Aorta (tissue), 5 donors: ENCODE results near the gene C10orf143. TPM values are rescaled to one million over a fixed set of nuclear protein-coding genes. Genes with fewer than 3 reads are reported as not detected.
"Not testable (repeated sequence)": the region's sequence is repeated elsewhere in the genome, so short reads cannot be mapped to it uniquely, and the experiment has no call there.

Source experiments
- ATAC-seq: fragments of 200-7000 bp; cut with Tn5 transposase; one replicate; pipeline ENCODE4 v1.9.1; 2022; ENCODE audit warnings: moderate library complexity; ENCODE audit not compliant: low FRiP score
- DNase-seq, 2 donors: peaks; one replicate each; pipeline ENCODE4 v3.0.0-alpha.2; 2020
- H3K27ac ChIP-seq, 2 donors: one replicate each; pipeline ENCODE4 v1.5.1; 2013; ENCODE audit warnings: low read length in 2 of 2, mild to moderate bottlenecking in 2 of 2, moderate library complexity in 2 of 2, control low read depth in 1 of 2, inconsistent platforms in 1 of 2, low read depth in 1 of 2
- H3K27me3 ChIP-seq, 2 donors: one replicate each; pipeline ENCODE4 v1.6.1; 2013; ENCODE audit warnings: control low read depth in 1 of 2, low read length in 1 of 2, mild to moderate bottlenecking in 1 of 2, moderate library complexity in 1 of 2; ENCODE audit not compliant: insufficient read depth in 2 of 2, control insufficient read depth in 1 of 2
- H3K36me3 ChIP-seq, 2 donors: one replicate each; pipeline ENCODE4 v1.6.1; 2013; ENCODE audit warnings: control low read depth in 1 of 2, low read length in 1 of 2, mild to moderate bottlenecking in 1 of 2; ENCODE audit not compliant: insufficient read depth in 2 of 2, control insufficient read depth in 1 of 2
- H3K4me1 ChIP-seq, 2 donors: one replicate each; pipeline ENCODE4 v1.6.1; 2013; ENCODE audit warnings: low read length in 2 of 2, control low read depth in 1 of 2, mild to moderate bottlenecking in 1 of 2, moderate library complexity in 1 of 2; ENCODE audit not compliant: insufficient read depth in 2 of 2, control insufficient read depth in 1 of 2
- H3K4me3 ChIP-seq, 2 donors: one replicate each; pipeline ENCODE4 v1.5.1; 2013; ENCODE audit warnings: low read length in 2 of 2, control low read depth in 1 of 2, mild to moderate bottlenecking in 1 of 2
- H3K9me3 ChIP-seq: one replicate; pipeline ENCODE4 v1.6.1; 2013; ENCODE audit warnings: mild to moderate bottlenecking, low read length; ENCODE audit not compliant: control insufficient read depth
- WGBS, 2 donors: extraction: QIAGEN DNeasy Blood & Tissue Kit; methylation state at CpG; one replicate each; pipeline ENCODE4 v1.1.7; 2013; 5-methylcytosine and 5-hydroxymethylcytosine counted together
- intact Hi-C, 2 donors: fragments of 100-400 bp; cut with DNase I; formaldehyde crosslinking; loops; one replicate each; pipeline versions ENCODE4 v1.14.2 to v1.15.0; 2022
- polyA plus RNA-seq, 2 donors: library from polyadenylated mRNA; stranded (reverse); fragments of 200-250 nt; gene quantifications; one replicate each; pipeline ENCODE4 v1.2.3, GENCODE V29; 2013
- total RNA-seq, 2 donors: library from RNA; stranded (reverse); fragmentation: NEBNext Ultra II Directional; extraction: Animal tissue kit (Norgen Biotek cat#: 25700); gene quantifications; one replicate each; pipeline ENCODE4 v1.2.1, GENCODE V29; 2021
- donor health status: healthy with polysubstance abuse.
- donor health status: Bipolar disorder and iron deficiency.
- donor health status: DM: no; HTN: no; CAD: no.
- donor health status: DM: no; HTN: no; CAD: no.
- donor health status: DM: yes; HTN: yes; CAD: no.

C10orf143 gene
- total and polyA plus RNA-seq, 4 donors: 1.9 to 7.5 (median 5.0) TPM

GRCh38 chr10:130121486-130122079 lies 11.0 kb upstream of the C10orf143 start:
- no peak for ATAC-seq
- DNase-seq: no peak
- no peaks in the 10 kb centered on the region for H3K9me3 ChIP-seq
- H3K36me3 ChIP-seq: no peaks in the 10 kb centered on the region
- H3K4me3 ChIP-seq: no peak overlapping the region
- 56 to 63% methylated on average over 13 of the region's 13 CpGs for WGBS, 2 donors
- no peak overlapping the region for H3K27ac ChIP-seq
- intact Hi-C loops: no loop called here
- no peaks in the 10 kb centered on the region for H3K4me1 ChIP-seq
- no peaks in the 10 kb centered on the region for H3K27me3 ChIP-seq

- H3K4me1 ChIP-seq, H3K27ac ChIP-seq, ATAC-seq, intact Hi-C loops, H3K27me3 ChIP-seq, DNase-seq, H3K9me3 ChIP-seq, H3K36me3 ChIP-seq, H3K4me3 ChIP-seq: not testable (repeated sequence)
- 48 to 54% methylated on average over 5 to 6 of the region's 6 CpGs for WGBS, 2 donors
Measured at GRCh38 chr10:130117535-130117934, 6.9 kb upstream of the C10orf143 start.

- WGBS, 2 donors: 98 to 100% methylated on average over 4 of the region's 4 CpGs
- H3K4me3 ChIP-seq, H3K9me3 ChIP-seq, ATAC-seq, H3K27ac ChIP-seq, DNase-seq, H3K27me3 ChIP-seq, intact Hi-C loops, H3K36me3 ChIP-seq, H3K4me1 ChIP-seq: not testable (repeated sequence)
Measured at GRCh38 chr10:130116942-130117341, 6.3 kb upstream of the C10orf143 start.

- DNase-seq (no peak), ATAC-seq (no peak)
- no peak overlapping the region for H3K27ac ChIP-seq
- no peak overlapping the region for H3K4me3 ChIP-seq
- WGBS, 2 donors: 95 to 99% methylated on average over 3 of the region's 3 CpGs
- H3K27me3 ChIP-seq: no peaks in the 10 kb centered on the region
- intact Hi-C loops: loop anchor here in 1 of 2 donors (5.0 kb wide), 1 partner anchor 151 kb away; the partner anchor contains the start of gene EBF3
- no peaks in the 10 kb centered on the region for H3K36me3 ChIP-seq
- no peaks in the 10 kb centered on the region for H3K9me3 ChIP-seq
- peaks cover 0 to 4% of the 10 kb centered on the region in 2 donors for H3K4me1 ChIP-seq
Measured at GRCh38 chr10:130112821-130113220, 2.2 kb upstream of the C10orf143 start.

GRCh38 chr10:130111852-130112180 lies 1.2 kb upstream of the C10orf143 start:
- Histone ChIP-seq H3K27me3 (no peaks in the 10 kb centered on the region), H3K4me3 (peak overlapping the region; percentile 16 to 55), H3K27ac (peak overlapping the region in 1 of 2 donors; percentile 50), H3K36me3 (no peaks in the 10 kb centered on the region), H3K4me1 (peaks cover 0 to 4% of the 10 kb centered on the region in 2 donors), H3K9me3 (no peaks in the 10 kb centered on the region)
- DNase-seq (no peak), ATAC-seq (no peak)
- 76 to 77% methylated on average over 6 of the region's 6 CpGs for WGBS, 2 donors
- intact Hi-C loops: loop anchor here (1.0 to 5.0 kb wide), 2 partner anchors 24 to 150 kb away; partner anchors contain the start of genes GLRX3 (in 2 of the 2) and EBF3 (in 1 of the 2)

GRCh38 chr10:130111113-130111851 lies 652 bp upstream of the C10orf143 start:
- Histone ChIP-seq H3K36me3 (no peaks in the 10 kb centered on the region), H3K9me3 (no peaks in the 10 kb centered on the region), H3K27ac (peak overlapping the region in 1 of 2 donors; percentile 50), H3K4me3 (peak overlapping the region; percentile 42 to 55), H3K4me1 (peaks cover 0 to 4% of the 10 kb centered on the region in 2 donors), H3K27me3 (no peaks in the 10 kb centered on the region)
- DNase-seq: peak; percentile 97 to 98
- ATAC-seq: peak; percentile 96
- intact Hi-C loops: loop anchor here (1.0 to 5.0 kb wide), 2 partner anchors 25 to 149 kb away; partner anchors contain the start of genes GLRX3 (in 2 of the 2) and EBF3 (in 1 of the 2)
- 0% methylated on average over 48 to 49 of the region's 49 CpGs for WGBS, 2 donors

GRCh38 chr10:130109796-130110245 lies 809 bp downstream of the C10orf143 start:
- Histone ChIP-seq H3K4me3 (peak overlapping the region; percentile 20 to 49), H3K27me3 (no peaks in the 10 kb centered on the region), H3K27ac (peak overlapping the region in 1 of 2 donors; percentile 90), H3K4me1 (peaks cover 0 to 4% of the 10 kb centered on the region in 2 donors), H3K36me3 (no peaks in the 10 kb centered on the region), H3K9me3 (no peaks in the 10 kb centered on the region)
- ATAC-seq (peak; percentile 75), DNase-seq (peak in 1 of 2 donors; percentile 74)
- intact Hi-C loops: loop anchor here in 1 of 2 donors (5.0 to 10.0 kb wide), 2 partner anchors 148 to 635 kb away; partner anchors contain the start of gene EBF3
- 1 to 2% methylated on average over 9 of the region's 9 CpGs for WGBS, 2 donors

- DNase-seq: no peak
Measured at GRCh38 chr10:130108934-130109604, 1.6 kb downstream of the C10orf143 start.

More at GRCh38 chr10:130108934-130109604, 1.6 kb downstream of the C10orf143 start:
- WGBS, 2 donors: 52 to 54% methylated on average over 6 of the region's 6 CpGs
- no peaks in the 10 kb centered on the region for H3K27me3 ChIP-seq
- peaks cover 0 to 4% of the 10 kb centered on the region in 2 donors for H3K4me1 ChIP-seq
- no peaks in the 10 kb centered on the region for H3K9me3 ChIP-seq
- no peaks in the 10 kb centered on the region for H3K36me3 ChIP-seq
- no peak overlapping the region for H3K4me3 ChIP-seq
- no peak overlapping the region for H3K27ac ChIP-seq
- ATAC-seq: no peak
- intact Hi-C loops: loop anchor here in 1 of 2 donors (10.0 kb wide), 1 partner anchor 634 kb away; no protein-coding TSS in a partner anchor
